WTC11 (cell line): ENCODE results near the gene CNTN5. TPM values are rescaled to one million over a fixed set of nuclear protein-coding genes. Genes with fewer than 3 reads are reported as not detected.

Experiments
- ATAC-seq: fragments of 200-7000 bp; cut with Tn5 transposase; 2 replicates; pipeline ENCODE4 v1.10.0; 2021; ENCODE audit warnings: mild to moderate bottlenecking, moderate library complexity
- CTCF ChIA-PET: fragments of 300-600 bp; sonication (Branson Sonifier 250); formaldehyde crosslinking; loops from one replicate; lab custom pipeline; 2021; ENCODE audit warnings: antibody characterized with exemption; lab: Charles Lee
- POLR2A ChIA-PET: fragments of 350-600 bp; sonication (Branson Sonifier 250); formaldehyde crosslinking; loops from one replicate; lab custom pipeline; 2021; ENCODE audit warnings: antibody characterized with exemption; lab: Charles Lee
- DNase-seq: peaks from one replicate; pipeline ENCODE4 v3.0.0; 2021; ENCODE audit warnings: low spot score
- H3K27ac Mint-ChIP-seq: 2 replicates; pipeline ENCODE4 v1.8.0; 2021; ENCODE audit warnings: mixed read lengths
- H3K27me3 Mint-ChIP-seq: 2 replicates; pipeline ENCODE4 v1.8.0; 2021; ENCODE audit warnings: low read depth, mild to moderate bottlenecking, moderate library complexity, mixed read lengths
- H3K36me3 Mint-ChIP-seq: 2 replicates; pipeline ENCODE4 v1.8.0; 2021; ENCODE audit warnings: mixed read lengths
- H3K4me1 Mint-ChIP-seq: 2 replicates; pipeline ENCODE4 v1.8.0; 2022; ENCODE audit warnings: mixed read lengths
- H3K4me3 Mint-ChIP-seq: 2 replicates; pipeline ENCODE4 v1.8.0; 2021; ENCODE audit warnings: mild to moderate bottlenecking, moderate library complexity, mixed read lengths
- H3K9me3 Mint-ChIP-seq: 2 replicates; pipeline ENCODE4 v1.8.0; 2021; ENCODE audit warnings: mixed read lengths
- ETV6 ChIP-seq: sonication (generic); formaldehyde crosslinking; IDR thresholded peaks from 2 replicates; pipeline ENCODE4 v1.8.1; 2022; ENCODE audit warnings: mild to moderate bottlenecking, missing genetic modification reagents
- GRHL2 ChIP-seq: fragments of 250-450 bp; sonication (Bioruptor Pico); IDR thresholded peaks from 2 replicates; pipeline ENCODE4 v1.8.0; 2022; ENCODE audit warnings: mild to moderate bottlenecking, moderate library complexity; ENCODE audit not compliant: insufficient replicate concordance, severe bottlenecking
- MXD4 ChIP-seq: fragments of 250-450 bp; sonication (Bioruptor Pico); IDR thresholded peaks from 2 replicates; pipeline ENCODE4 v1.8.0; 2021; ENCODE audit warnings: mild to moderate bottlenecking, moderate library complexity, borderline replicate concordance
- NR2C2 ChIP-seq: sonication (generic); formaldehyde crosslinking; IDR thresholded peaks from 2 replicates; pipeline ENCODE4 v1.8.0; 2022; ENCODE audit warnings: mild to moderate bottlenecking, missing genetic modification reagents
- OVOL2 ChIP-seq: fragments of 250-450 bp; sonication (Bioruptor Pico); IDR thresholded peaks from 2 replicates; pipeline ENCODE4 v1.9.0; 2021; ENCODE audit warnings: mild to moderate bottlenecking, borderline replicate concordance
- RORB ChIP-seq: fragments of 250-450 bp; sonication (Bioruptor Pico); IDR thresholded peaks from 2 replicates; pipeline ENCODE4 v1.9.0; 2021; ENCODE audit warnings: mild to moderate bottlenecking
- TEAD4 ChIP-seq: sonication (generic); formaldehyde crosslinking; IDR thresholded peaks from 2 replicates; pipeline ENCODE4 v1.8.0; 2022; ENCODE audit warnings: mild to moderate bottlenecking, missing genetic modification reagents
- TP53 ChIP-seq: sonication (generic); formaldehyde crosslinking; IDR thresholded peaks from 2 replicates; pipeline ENCODE4 v1.8.1; 2023; ENCODE audit warnings: mild to moderate bottlenecking, missing genetic modification reagents
- USF2 ChIP-seq: sonication (generic); formaldehyde crosslinking; IDR thresholded peaks from 2 replicates; pipeline ENCODE4 v1.8.1; 2023; ENCODE audit warnings: mild to moderate bottlenecking, missing genetic modification reagents, moderate library complexity
- ZBTB43 ChIP-seq: sonication (generic); formaldehyde crosslinking; IDR thresholded peaks from 2 replicates; pipeline ENCODE4 v1.8.1; 2023; ENCODE audit warnings: mild to moderate bottlenecking, missing genetic modification reagents
- ZNF512 ChIP-seq: sonication (generic); formaldehyde crosslinking; IDR thresholded peaks from 2 replicates; pipeline ENCODE4 v1.8.1; 2022; ENCODE audit warnings: missing genetic modification reagents, borderline replicate concordance
- total RNA-seq: library from RNA; stranded (reverse); gene quantifications from 3 replicates; pipeline ENCODE4 v1.2.3, GENCODE V29; 2021
- TF ChIP-seq, protein P1 (sequence below): sonication (generic); formaldehyde crosslinking; IDR thresholded peaks from 2 replicates; pipeline ENCODE4 v1.8.0; 2022; ENCODE audit warnings: mild to moderate bottlenecking, missing genetic modification reagents
- TF ChIP-seq, protein P2 (sequence below): fragments of 250-450 bp; sonication (Bioruptor Pico); IDR thresholded peaks from 2 replicates; pipeline ENCODE4 v1.9.0; 2021; ENCODE audit warnings: mild to moderate bottlenecking
- TF ChIP-seq, protein P3 (sequence below): fragments of 250-450 bp; sonication (Bioruptor Pico); IDR thresholded peaks from 2 replicates; pipeline ENCODE4 v1.9.0; 2021; ENCODE audit warnings: moderate library complexity, mild to moderate bottlenecking, inconsistent platforms, borderline replicate concordance
- TF ChIP-seq, protein P4 (sequence below): sonication (generic); formaldehyde crosslinking; IDR thresholded peaks from 2 replicates; pipeline ENCODE4 v1.8.1; 2023; ENCODE audit warnings: mild to moderate bottlenecking, missing genetic modification reagents

Gene CNTN5
- total RNA-seq, 1 experiment from 2014 or later, result 0.07 TPM

DNA sequence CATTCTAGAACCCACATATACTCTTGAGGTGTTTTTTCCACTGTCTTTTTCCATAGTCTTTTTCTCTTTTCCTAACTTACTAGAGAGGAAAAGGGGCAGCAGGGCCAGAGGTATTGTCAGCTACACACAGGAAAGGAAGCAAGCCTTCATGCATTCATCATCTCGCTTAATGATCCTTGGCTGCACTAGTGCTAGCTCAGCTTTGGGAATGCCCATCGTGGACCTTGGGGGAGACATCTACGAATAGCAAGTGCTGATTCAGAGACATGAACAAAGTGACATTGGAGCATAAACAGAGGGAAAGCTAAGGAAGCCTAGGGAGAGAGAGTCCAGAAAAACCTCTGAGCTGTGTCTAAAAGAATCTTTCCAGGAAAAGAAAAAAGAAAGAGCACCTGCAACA is 1200.1 kb downstream of the CNTN5 start:
- ATAC-seq, result peak; percentile 28; the same call in 1 of the 2 replicates
- POLR2A ChIA-PET, result no interaction called here
- Mint-ChIP-seq H3K27ac (no peak overlapping the region), H3K4me1 (peaks cover 21% of the 10 kb centered on the region), H3K36me3 (no peaks in the 10 kb centered on the region), H3K9me3 (no peaks in the 10 kb centered on the region), H3K4me3 (no peak overlapping the region), H3K27me3 (no peaks in the 10 kb centered on the region)
- no peak for TF ChIP-seq ETV6 (CRISPR knock-in tag)
- TF ChIP-seq ZNF512 (CRISPR knock-in tag), result no peak
- TF ChIP-seq, protein P1, sequence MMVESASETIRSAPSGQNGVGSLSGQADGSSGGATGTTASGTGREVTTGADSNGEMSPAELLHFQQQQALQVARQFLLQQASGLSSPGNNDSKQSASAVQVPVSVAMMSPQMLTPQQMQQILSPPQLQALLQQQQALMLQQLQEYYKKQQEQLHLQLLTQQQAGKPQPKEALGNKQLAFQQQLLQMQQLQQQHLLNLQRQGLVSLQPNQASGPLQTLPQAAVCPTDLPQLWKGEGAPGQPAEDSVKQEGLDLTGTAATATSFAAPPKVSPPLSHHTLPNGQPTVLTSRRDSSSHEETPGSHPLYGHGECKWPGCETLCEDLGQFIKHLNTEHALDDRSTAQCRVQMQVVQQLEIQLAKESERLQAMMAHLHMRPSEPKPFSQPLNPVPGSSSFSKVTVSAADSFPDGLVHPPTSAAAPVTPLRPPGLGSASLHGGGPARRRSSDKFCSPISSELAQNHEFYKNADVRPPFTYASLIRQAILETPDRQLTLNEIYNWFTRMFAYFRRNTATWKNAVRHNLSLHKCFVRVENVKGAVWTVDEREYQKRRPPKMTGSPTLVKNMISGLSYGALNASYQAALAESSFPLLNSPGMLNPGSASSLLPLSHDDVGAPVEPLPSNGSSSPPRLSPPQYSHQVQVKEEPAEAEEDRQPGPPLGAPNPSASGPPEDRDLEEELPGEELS (CRISPR knock-in tag), result no peak
- TF ChIP-seq TEAD4 (CRISPR knock-in tag), result no peak
- no peak for TF ChIP-seq NR2C2
- no peak for TF ChIP-seq MXD4 (CRISPR knock-in tag)
- no peak for TF ChIP-seq TP53
- no peak for TF ChIP-seq USF2
- TF ChIP-seq, protein P2, sequence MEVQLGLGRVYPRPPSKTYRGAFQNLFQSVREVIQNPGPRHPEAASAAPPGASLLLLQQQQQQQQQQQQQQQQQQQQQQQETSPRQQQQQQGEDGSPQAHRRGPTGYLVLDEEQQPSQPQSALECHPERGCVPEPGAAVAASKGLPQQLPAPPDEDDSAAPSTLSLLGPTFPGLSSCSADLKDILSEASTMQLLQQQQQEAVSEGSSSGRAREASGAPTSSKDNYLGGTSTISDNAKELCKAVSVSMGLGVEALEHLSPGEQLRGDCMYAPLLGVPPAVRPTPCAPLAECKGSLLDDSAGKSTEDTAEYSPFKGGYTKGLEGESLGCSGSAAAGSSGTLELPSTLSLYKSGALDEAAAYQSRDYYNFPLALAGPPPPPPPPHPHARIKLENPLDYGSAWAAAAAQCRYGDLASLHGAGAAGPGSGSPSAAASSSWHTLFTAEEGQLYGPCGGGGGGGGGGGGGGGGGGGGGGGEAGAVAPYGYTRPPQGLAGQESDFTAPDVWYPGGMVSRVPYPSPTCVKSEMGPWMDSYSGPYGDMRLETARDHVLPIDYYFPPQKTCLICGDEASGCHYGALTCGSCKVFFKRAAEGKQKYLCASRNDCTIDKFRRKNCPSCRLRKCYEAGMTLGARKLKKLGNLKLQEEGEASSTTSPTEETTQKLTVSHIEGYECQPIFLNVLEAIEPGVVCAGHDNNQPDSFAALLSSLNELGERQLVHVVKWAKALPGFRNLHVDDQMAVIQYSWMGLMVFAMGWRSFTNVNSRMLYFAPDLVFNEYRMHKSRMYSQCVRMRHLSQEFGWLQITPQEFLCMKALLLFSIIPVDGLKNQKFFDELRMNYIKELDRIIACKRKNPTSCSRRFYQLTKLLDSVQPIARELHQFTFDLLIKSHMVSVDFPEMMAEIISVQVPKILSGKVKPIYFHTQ (CRISPR knock-in tag), result no peak
- TF ChIP-seq GRHL2 (CRISPR knock-in tag), result no peak
- TF ChIP-seq, protein P3, sequence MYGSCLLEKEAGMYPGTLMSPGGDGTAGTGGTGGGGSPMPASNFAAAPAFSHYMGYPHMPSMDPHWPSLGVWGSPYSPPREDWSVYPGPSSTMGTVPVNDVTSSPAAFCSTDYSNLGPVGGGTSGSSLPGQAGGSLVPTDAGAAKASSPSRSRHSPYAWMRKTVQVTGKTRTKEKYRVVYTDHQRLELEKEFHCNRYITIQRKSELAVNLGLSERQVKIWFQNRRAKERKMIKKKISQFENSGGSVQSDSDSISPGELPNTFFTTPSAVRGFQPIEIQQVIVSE, result no peak
- TF ChIP-seq OVOL2, result no peak
- TF ChIP-seq, protein P4, sequence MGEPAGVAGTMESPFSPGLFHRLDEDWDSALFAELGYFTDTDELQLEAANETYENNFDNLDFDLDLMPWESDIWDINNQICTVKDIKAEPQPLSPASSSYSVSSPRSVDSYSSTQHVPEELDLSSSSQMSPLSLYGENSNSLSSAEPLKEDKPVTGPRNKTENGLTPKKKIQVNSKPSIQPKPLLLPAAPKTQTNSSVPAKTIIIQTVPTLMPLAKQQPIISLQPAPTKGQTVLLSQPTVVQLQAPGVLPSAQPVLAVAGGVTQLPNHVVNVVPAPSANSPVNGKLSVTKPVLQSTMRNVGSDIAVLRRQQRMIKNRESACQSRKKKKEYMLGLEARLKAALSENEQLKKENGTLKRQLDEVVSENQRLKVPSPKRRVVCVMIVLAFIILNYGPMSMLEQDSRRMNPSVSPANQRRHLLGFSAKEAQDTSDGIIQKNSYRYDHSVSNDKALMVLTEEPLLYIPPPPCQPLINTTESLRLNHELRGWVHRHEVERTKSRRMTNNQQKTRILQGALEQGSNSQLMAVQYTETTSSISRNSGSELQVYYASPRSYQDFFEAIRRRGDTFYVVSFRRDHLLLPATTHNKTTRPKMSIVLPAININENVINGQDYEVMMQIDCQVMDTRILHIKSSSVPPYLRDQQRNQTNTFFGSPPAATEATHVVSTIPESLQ (CRISPR knock-in tag), result no peak
- no peak for TF ChIP-seq ZBTB43 (CRISPR knock-in tag)
- TF ChIP-seq RORB (CRISPR knock-in tag), result no peak
- CTCF ChIA-PET, result no interaction called here
- no peak for DNase-seq
